Measurements from ENCODE around the gene KRTAP15-1. TPM values are rescaled to one million over a fixed set of nuclear protein-coding genes. Genes with fewer than 3 reads are reported as not detected.

KRTAP15-1 gene
- total RNA-seq, 1 experiment from 2014 or later = not detected

DNA sequence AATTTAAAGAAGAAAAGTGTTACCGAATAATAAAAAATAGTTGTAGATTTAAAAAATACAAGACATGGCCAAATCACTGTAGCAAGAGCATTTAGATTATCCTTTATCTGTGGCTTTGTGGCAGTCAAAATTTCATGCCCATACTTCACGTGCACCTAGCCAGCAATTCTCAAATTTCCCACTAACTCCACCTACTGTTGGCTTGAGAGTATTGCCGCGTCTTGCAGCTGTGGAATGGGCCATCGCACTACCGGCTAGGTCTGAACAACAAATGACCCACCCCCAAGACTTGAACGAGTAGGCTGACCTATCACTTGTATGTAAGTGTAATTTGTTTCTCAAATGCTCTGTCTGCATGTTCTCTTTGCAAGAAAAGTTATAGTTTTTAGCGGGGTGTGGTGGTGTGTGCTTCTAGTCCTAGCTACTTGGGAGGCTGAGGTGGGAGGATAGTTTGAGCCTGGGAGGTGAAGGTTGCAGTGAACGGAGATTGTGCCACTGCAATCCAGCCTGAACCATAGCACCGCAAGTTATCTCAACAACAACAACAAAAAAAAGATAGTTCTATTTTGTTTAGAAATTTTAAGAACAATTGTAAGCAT lies 5.9 kb upstream of the KRTAP15-1 start:
- H3K36me3 ChIP-seq (ENCODE audit: low read depth, low read length) = no peaks in the 10 kb centered on the region
- H3K9ac ChIP-seq (ENCODE audit: low read length) = no peak overlapping the region
- TF ChIP-seq EZH2 (IDR thresholded peaks at IDR 0.05; ENCODE audit: low read length, unreplicated experiment) (no peak), EZH2phosphoT487 (IDR thresholded peaks at IDR 0.05; ENCODE audit: borderline replicate concordance, low read length) (no peak)
- TF ChIP-seq, protein P1, sequence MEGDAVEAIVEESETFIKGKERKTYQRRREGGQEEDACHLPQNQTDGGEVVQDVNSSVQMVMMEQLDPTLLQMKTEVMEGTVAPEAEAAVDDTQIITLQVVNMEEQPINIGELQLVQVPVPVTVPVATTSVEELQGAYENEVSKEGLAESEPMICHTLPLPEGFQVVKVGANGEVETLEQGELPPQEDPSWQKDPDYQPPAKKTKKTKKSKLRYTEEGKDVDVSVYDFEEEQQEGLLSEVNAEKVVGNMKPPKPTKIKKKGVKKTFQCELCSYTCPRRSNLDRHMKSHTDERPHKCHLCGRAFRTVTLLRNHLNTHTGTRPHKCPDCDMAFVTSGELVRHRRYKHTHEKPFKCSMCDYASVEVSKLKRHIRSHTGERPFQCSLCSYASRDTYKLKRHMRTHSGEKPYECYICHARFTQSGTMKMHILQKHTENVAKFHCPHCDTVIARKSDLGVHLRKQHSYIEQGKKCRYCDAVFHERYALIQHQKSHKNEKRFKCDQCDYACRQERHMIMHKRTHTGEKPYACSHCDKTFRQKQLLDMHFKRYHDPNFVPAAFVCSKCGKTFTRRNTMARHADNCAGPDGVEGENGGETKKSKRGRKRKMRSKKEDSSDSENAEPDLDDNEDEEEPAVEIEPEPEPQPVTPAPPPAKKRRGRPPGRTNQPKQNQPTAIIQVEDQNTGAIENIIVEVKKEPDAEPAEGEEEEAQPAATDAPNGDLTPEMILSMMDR (conservative IDR thresholded peaks at IDR 0.05; ENCODE audit: low read depth, low read length) = peak; percentile 75
- ATAC-seq (peak; percentile 85), DNase-seq (peak; percentile 78)
- peaks cover 52% of the 10 kb centered on the region for H3K27me3 ChIP-seq (ENCODE audit: low read length)
- no peak overlapping the region for H3K4me2 ChIP-seq (ENCODE audit: low read length)
- no peaks in the 10 kb centered on the region for H3F3A ChIP-seq (ENCODE audit: low read length, unreplicated experiment)
- H3K9me3 ChIP-seq (ENCODE audit: low read length) = no peaks in the 10 kb centered on the region
- H3K79me2 ChIP-seq (ENCODE audit: low read length) = no peaks in the 10 kb centered on the region
- H2AFZ ChIP-seq (ENCODE audit: low read length) = no peak overlapping the region
- H3K27ac ChIP-seq (ENCODE audit: low read length) = no peak overlapping the region
- no TSS peak for BruUV-seq (replicated peaks)
- no peaks in the 10 kb centered on the region for H3K9me2 ChIP-seq (replicated peaks; ENCODE audit: low read length)
- ChIA-PET POLR2A (ENCODE audit: unreplicated experiment) (no interaction called here), CTCF (interaction anchor here (0.6 to 0.8 kb wide), 3 partner anchors 25 to 279 kb away, joined by 3 to 9 read pairs (median 3); no protein-coding TSS in a partner anchor)
- H4K20me1 ChIP-seq (ENCODE audit: low read length) = no peaks in the 10 kb centered on the region
- peaks cover 5% of the 10 kb centered on the region; the same call in 1 of the 2 replicates for H3K4me1 ChIP-seq (ENCODE audit: insufficient read depth, low read length)
- H3K4me3 ChIP-seq (ENCODE audit: low read length) = no peak overlapping the region
- intact Hi-C loops (cut with micrococcal nuclease) = loop anchor here (10.0 kb wide), 1 partner anchor 651 kb away; no protein-coding TSS in a partner anchor

DNA sequence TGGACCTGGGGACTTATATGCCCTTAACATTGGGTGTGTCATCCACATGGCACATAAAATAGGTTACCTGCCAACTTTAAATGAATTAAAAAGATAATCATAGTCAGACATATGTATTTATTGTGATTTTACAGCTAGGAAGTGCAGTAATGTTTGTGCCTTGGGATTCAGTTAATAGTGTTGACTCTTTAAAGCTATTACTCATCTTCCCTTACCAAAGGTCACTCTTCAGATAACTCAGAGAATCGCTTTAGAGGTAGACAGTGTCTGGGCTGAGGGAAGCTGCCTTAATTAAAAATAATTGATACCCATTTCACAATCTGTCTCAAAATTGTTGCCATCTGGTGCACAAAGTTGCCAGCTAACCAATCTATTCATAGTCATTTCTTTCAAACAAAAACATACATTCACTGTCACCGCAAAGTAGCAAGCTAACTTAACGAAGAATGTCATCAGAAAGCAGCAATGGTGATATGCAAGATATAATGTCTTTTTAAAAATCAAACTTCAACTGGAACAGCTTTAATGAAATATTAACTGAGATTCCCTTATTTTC lies 3.0 kb upstream of the KRTAP15-1 start:
- Histone ChIP-seq H4K20me1 (ENCODE audit: low read length) (no peaks in the 10 kb centered on the region), H3K4me2 (ENCODE audit: low read length) (no peak overlapping the region), H3K27me3 (ENCODE audit: low read length) (peaks cover 37% of the 10 kb centered on the region), H3K4me3 (ENCODE audit: low read length) (no peak overlapping the region), H3K4me1 (ENCODE audit: insufficient read depth, low read length) (peaks cover 5% of the 10 kb centered on the region; the same call in 1 of the 2 replicates), H2AFZ (ENCODE audit: low read length) (no peak overlapping the region), H3K36me3 (ENCODE audit: low read depth, low read length) (no peaks in the 10 kb centered on the region), H3K79me2 (ENCODE audit: low read length) (no peaks in the 10 kb centered on the region), H3F3A (ENCODE audit: low read length, unreplicated experiment) (no peaks in the 10 kb centered on the region), H3K9me2 (replicated peaks; ENCODE audit: low read length) (no peaks in the 10 kb centered on the region), H3K27ac (ENCODE audit: low read length) (no peak overlapping the region), H3K9ac (ENCODE audit: low read length) (no peak overlapping the region), H3K9me3 (ENCODE audit: low read length) (no peaks in the 10 kb centered on the region)
- no peak for TF ChIP-seq EZH2 (IDR thresholded peaks at IDR 0.05; ENCODE audit: low read length, unreplicated experiment)
- TF ChIP-seq, protein P1 (conservative IDR thresholded peaks at IDR 0.05; ENCODE audit: low read depth, low read length) = no peak
- no peak for TF ChIP-seq EZH2phosphoT487 (IDR thresholded peaks at IDR 0.05; ENCODE audit: borderline replicate concordance, low read length)
- CTCF ChIA-PET = interaction anchor here (0.7 kb wide), 1 partner anchor 92 kb away, joined by 3 read pairs; no protein-coding TSS in a partner anchor
- intact Hi-C loops (cut with micrococcal nuclease) = loop anchor here (10.0 kb wide), 1 partner anchor 648 kb away; no protein-coding TSS in a partner anchor
- no TSS peak for BruUV-seq (replicated peaks)
- POLR2A ChIA-PET (ENCODE audit: unreplicated experiment) = no interaction called here
- ATAC-seq (peak; percentile 70), DNase-seq (peak; percentile 13)

GRCh38 chr21:30443226-30443625 lies 3.2 kb downstream of the KRTAP15-1 start:
- Histone ChIP-seq H3K79me2 (ENCODE audit: low read length) (no peaks in the 10 kb centered on the region), H2AFZ (ENCODE audit: low read length) (no peak overlapping the region), H4K20me1 (ENCODE audit: low read length) (no peaks in the 10 kb centered on the region), H3K4me3 (ENCODE audit: low read length) (no peak overlapping the region), H3K9me3 (ENCODE audit: low read length) (no peaks in the 10 kb centered on the region), H3K27ac (ENCODE audit: low read length) (no peak overlapping the region), H3K9me2 (replicated peaks; ENCODE audit: low read length) (no peaks in the 10 kb centered on the region), H3K4me1 (ENCODE audit: insufficient read depth, low read length) (no peaks in the 10 kb centered on the region), H3K9ac (ENCODE audit: low read length) (no peak overlapping the region), H3F3A (ENCODE audit: low read length, unreplicated experiment) (no peaks in the 10 kb centered on the region), H3K4me2 (ENCODE audit: low read length) (no peak overlapping the region), H3K36me3 (ENCODE audit: low read depth, low read length) (no peaks in the 10 kb centered on the region), H3K27me3 (ENCODE audit: low read length) (peaks cover 28% of the 10 kb centered on the region)
- BruUV-seq (replicated peaks) = no TSS peak
- CTCF ChIA-PET = no interaction called here
- ATAC-seq (no peak), DNase-seq (no peak)
- TF ChIP-seq EZH2phosphoT487 (IDR thresholded peaks at IDR 0.05; ENCODE audit: borderline replicate concordance, low read length) (no peak), EZH2 (IDR thresholded peaks at IDR 0.05; ENCODE audit: low read length, unreplicated experiment) (no peak)
- TF ChIP-seq, protein P1 (conservative IDR thresholded peaks at IDR 0.05; ENCODE audit: low read depth, low read length) = no peak
- POLR2A ChIA-PET (ENCODE audit: unreplicated experiment) = no interaction called here
- intact Hi-C loops (cut with micrococcal nuclease) = no loop called here
